ENCODE measurements around the gene KCNC3.

KCNC3 gene

DNA sequence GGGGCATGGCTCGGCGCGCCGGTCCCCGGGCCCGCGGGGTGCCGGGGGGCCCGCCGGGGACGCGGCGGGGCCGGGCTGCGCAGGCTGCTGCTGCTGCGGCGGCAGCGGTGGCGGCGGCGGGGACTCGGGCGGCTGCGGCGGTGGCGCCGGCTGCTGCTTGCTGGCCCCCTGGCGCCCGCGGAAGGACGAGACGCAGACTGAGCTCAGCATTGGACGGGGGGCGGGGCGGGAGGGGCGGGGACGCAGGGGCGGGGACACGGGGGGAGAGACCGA is 368 bp downstream of the KCNC3 start:
- no peak overlapping the region for H3K4me3 ChIP-seq (ENCODE audit: low read length)

DNA sequence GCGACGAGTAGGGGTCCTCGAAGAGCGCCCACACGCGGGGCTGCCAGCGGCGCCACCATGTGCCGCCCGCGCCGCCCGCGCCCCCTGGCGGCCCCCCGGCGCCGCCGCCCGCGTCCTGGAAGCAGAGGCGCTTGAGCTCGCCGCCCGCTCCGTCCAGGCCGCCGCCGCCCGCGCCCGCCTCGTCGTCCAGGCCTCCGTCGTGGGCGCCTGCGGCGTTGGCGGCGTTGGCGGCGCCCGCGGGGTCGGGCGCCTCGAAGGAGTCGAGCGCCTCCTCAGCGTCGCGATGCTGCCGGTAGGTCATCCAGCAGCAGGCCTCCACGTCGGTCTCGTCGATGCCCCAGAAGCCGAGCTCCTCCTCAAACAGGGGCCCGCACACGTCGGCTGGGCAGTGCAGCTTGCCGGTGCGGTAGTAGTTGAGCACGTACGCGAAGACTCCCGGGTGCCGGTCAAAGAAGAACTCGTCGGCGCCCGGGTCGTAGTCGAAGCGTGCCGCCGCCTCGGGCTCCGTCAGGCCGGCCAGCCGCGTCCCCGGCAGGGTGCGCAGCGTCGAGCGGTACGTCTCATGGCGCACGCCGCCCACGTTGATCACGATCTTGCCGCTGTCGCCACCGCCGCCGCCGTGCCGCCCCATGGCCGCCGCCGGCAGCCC is 829 bp downstream of the KCNC3 start:
- TF ChIP-seq, protein P1, sequence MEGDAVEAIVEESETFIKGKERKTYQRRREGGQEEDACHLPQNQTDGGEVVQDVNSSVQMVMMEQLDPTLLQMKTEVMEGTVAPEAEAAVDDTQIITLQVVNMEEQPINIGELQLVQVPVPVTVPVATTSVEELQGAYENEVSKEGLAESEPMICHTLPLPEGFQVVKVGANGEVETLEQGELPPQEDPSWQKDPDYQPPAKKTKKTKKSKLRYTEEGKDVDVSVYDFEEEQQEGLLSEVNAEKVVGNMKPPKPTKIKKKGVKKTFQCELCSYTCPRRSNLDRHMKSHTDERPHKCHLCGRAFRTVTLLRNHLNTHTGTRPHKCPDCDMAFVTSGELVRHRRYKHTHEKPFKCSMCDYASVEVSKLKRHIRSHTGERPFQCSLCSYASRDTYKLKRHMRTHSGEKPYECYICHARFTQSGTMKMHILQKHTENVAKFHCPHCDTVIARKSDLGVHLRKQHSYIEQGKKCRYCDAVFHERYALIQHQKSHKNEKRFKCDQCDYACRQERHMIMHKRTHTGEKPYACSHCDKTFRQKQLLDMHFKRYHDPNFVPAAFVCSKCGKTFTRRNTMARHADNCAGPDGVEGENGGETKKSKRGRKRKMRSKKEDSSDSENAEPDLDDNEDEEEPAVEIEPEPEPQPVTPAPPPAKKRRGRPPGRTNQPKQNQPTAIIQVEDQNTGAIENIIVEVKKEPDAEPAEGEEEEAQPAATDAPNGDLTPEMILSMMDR (conservative IDR thresholded peaks at IDR 0.05; ENCODE audit: low read length): no peak
- no peak overlapping the region for H3K4me3 ChIP-seq (ENCODE audit: low read length)
- peak; percentile 4 for DNase-seq (ENCODE audit: low read depth)

More for the DNA sequence above, 368 bp downstream of the KCNC3 start:
- TF ChIP-seq, protein P1 (conservative IDR thresholded peaks at IDR 0.05; ENCODE audit: low read length): no peak
- no peak for DNase-seq (ENCODE audit: low read depth)

DNA sequence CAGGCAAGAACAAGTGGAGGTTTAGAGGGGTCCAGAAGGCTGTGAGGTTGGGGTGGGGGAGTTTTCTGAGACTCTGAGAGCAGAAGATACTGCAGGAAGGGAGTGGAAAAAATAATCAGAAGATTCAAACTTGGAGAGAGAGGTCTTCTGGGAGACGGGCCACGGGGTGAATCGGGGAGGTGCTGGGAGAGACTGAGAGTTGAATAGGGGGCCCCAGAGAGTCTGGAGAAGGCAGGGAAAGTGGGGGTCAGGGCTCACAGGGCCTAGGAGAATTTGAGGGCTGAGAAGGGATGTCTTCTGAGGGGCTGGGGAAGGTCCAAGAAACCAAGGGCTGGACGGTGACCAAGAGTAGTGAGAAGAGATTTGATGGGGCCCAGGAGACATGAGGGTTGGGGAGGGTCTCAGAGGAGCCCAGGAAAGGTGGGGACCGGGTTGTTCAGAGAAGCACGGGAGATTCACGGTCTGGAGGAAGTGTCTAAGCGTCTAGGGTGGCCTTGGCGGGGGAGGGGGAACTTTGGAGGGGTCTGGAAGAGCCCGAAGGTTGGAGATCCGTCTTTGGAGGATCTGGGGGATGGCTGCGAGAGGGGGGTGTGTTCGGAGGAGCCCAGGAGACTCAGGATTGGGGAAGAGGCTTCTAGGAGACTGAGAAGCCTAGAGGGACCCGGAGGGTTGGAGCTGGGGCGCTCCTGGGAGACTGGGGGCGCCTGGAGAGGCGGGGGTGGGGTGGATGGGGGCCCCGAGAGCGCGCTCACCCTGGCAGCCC is 1.5 kb downstream of the KCNC3 start:
- DNase-seq (ENCODE audit: low read depth): no peak
- H3K4me3 ChIP-seq (ENCODE audit: low read length): no peak overlapping the region
- TF ChIP-seq, protein P1 (conservative IDR thresholded peaks at IDR 0.05; ENCODE audit: low read length): no peak

DNA sequence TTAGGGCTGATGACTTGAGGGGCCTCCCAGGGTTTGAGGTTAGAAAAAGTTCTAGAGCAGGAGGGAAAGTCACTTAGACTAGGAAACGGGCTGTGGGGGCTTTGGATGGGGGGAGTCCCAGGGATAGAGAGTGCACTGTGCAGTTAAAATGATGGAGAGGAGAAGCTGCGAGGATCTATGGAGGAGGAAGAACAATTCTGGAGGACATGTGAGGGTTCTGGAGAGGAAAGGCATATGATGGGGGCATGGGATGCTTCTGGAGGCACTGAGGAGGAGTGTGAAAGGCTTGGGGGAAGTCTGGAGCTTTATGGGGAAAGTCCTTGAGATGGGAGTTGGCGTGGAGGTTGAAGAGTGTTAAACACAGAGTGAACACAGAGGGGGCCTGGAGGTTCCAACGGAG is 2.2 kb downstream of the KCNC3 start:
- TF ChIP-seq, protein P1 (conservative IDR thresholded peaks at IDR 0.05; ENCODE audit: low read length): no peak
- no peak for DNase-seq (ENCODE audit: low read depth)
- no peak overlapping the region for H3K4me3 ChIP-seq (ENCODE audit: low read length)

DNA sequence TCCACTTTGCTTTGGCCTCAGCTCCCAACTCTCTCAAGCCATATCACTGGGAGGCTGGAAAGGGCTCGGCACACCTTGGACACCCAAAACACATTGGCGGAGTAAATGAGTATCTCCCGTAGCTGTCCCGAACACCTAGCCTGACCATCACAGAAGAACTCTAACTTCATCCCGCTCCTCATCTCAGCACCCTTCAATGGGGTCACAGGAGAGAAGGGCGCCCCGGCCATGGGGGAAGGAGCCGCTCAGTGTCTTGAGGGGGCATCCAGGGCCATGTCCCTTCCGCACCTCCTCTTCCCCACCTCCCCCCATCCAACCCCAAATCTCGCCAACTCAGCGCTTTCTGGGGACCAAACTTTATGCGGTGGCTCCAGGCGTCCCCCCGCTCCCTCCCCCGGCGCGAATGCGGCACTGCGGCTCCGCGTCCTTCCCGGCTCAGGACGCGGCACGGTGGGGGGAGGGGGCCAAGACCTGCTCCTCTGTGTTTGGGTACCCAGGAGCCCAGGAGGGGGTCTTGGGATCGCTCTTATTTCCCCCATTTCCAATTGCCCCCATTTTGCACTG is 3.0 kb downstream of the KCNC3 start:
- TF ChIP-seq, protein P1 (conservative IDR thresholded peaks at IDR 0.05; ENCODE audit: low read length): no peak
- DNase-seq (ENCODE audit: low read depth): no peak
- H3K4me3 ChIP-seq (ENCODE audit: low read length): no peak overlapping the region

DNA sequence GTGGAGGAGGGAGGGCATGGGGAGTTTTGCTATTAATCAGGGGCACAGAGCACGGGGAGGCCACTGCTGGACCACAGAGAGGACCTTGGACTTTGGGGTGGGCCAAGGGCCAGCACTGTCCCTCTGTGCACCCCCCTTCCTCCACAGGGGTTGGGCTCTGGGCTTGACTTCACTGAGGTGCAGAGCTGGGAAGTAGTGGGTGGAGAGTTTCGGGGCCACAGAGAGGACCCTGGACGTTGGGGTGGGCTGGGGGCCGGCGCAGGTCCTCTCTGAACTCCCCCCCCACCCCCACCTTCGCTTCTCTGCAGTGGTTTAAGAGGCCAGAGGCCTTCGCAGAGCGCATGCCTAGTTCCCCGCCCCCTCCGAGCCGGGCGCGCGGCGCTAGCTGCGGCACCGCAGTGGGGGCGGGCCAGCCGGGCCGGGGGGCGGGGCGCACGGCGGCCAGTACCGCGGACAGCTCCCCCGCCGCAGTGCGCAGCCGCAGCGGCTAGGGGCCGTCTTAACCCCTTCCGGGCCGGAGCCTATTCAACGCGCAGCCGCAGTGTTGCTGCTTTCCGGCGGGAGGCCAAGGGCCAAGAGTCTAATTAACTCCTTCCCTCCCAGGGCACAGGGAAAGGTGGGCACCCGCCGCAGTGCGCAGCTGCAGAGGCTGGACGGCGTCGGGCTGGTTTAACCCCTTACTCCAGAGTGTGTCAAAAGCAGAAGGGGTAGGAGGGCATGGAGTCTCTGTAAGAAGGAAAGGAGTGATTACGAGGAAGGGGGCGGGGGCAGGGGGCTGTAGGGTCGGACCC is 3.7 kb downstream of the KCNC3 start:
- peak; percentile 16 for DNase-seq (ENCODE audit: low read depth)
- no peak overlapping the region for H3K4me3 ChIP-seq (ENCODE audit: low read length)
- TF ChIP-seq, protein P1 (conservative IDR thresholded peaks at IDR 0.05; ENCODE audit: low read length): no peak
